Upper lobe of left lung (tissue), 4 donors: Measurements from ENCODE around the gene MTSS2.

Source experiments
- CTCF ChIP-seq, 6 experiments: fragments of 450-650 bp in 4 of 6; fragments of 200-600 bp in 2 of 6; sonication (generic) in 2 of 6; IDR thresholded peaks; one replicate each; pipeline ENCODE4 v1.5.1; 2016 to 2019; ENCODE audit warnings: antibody characterized with exemption in 6 of 6
- EP300 ChIP-seq, 4 donors: sonication (generic); formaldehyde crosslinking; IDR thresholded peaks; one replicate each; pipeline ENCODE4 v1.5.1; 2017; ENCODE audit warnings: antibody characterized with exemption in 4 of 4, control low read depth in 2 of 4
- POLR2A ChIP-seq, 4 donors: fragments of 450-650 bp; IDR thresholded peaks; one replicate each; pipeline ENCODE4 v1.5.1; 2016 to 2017; ENCODE audit warnings: antibody characterized with exemption in 4 of 4, mild to moderate bottlenecking in 2 of 4
- POLR2AphosphoS5 ChIP-seq, 2 donors: sonication (generic); formaldehyde crosslinking; IDR thresholded peaks; one replicate each; pipeline ENCODE4 v1.5.1; 2017; ENCODE audit warnings: antibody characterized with exemption in 2 of 2

GRCh38 chr16:70710422-70711210 is 24.8 kb upstream of the MTSS2 start:
- TF ChIP-seq CTCF (IDR thresholded peaks at IDR 0.05) (no peak), POLR2A (IDR thresholded peaks at IDR 0.05) (no peak), POLR2AphosphoS5 (IDR thresholded peaks at IDR 0.05) (no peak), EP300 (IDR thresholded peaks at IDR 0.05) (no peak)
